ENCODE results near the gene POT1. TPM values are rescaled to one million over a fixed set of nuclear protein-coding genes. Genes with fewer than 3 reads are reported as not detected.

POT1 gene
- total and polyA plus RNA-seq, 2 of the 8 experiments (the other 6 are each of a cell fraction or from before 2014, with no cell fraction given), result 13.1 to 22.8 TPM

DNA sequence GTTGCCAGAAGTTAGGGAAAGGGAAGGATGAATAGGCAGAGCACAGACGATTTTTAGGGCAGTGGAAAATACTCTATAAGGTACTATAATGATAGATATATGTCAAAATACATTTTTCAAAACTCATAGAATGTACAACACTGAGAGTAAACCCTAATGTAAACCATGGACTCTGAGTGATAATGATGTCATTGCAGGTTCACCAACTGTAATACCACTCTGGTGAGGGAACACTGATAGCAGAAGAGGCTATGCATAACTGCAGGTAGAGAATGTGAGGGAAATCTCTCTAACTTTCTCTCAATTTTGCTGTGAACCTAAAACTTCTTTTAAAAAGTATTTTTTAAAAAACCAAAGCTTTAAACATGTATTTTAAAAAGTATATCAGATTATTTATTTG is 22.1 kb downstream of the POT1 start (continued):
- no peak for TF ChIP-seq CHD7 (IDR thresholded peaks at IDR 0.05; ENCODE audit: insufficient replicate concordance, low read length)
- TF ChIP-seq ASH2L (IDR thresholded peaks at IDR 0.05; ENCODE audit: low read length), result no peak
- TF ChIP-seq POU5F1 (IDR thresholded peaks at IDR 0.05; ENCODE audit: low read depth, low read length), result no peak
- no peak for TF ChIP-seq SAP30 (IDR thresholded peaks at IDR 0.05; ENCODE audit: insufficient read depth, insufficient replicate concordance, low read length)
- TF ChIP-seq CTCF (IDR thresholded peaks at IDR 0.05; ENCODE audit: control extremely low read depth in 1 of 3, insufficient read depth in 1 of 3, low read depth in 1 of 3, low read length in 3 of 3), result no peak
- no peak for TF ChIP-seq KDM5A (IDR thresholded peaks at IDR 0.05; ENCODE audit: low read length)
- no peak for TF ChIP-seq TCF12 (IDR thresholded peaks at IDR 0.05; ENCODE audit: low read depth, low read length)
